Colonic mucosa (tissue), 4 donors: ENCODE results near the gene HEXIM2. TPM values are rescaled to one million over a fixed set of nuclear protein-coding genes. Genes with fewer than 3 reads are reported as not detected.
A peak's percentile ranks its signal among the peaks of the same experiment; 100 is the strongest.

ENCODE experiments used
- DNase-seq: peaks from one replicate; pipeline ENCODE4 v3.0.0-alpha.2; 2020
- H3K27ac ChIP-seq: fragments of 200-600 bp; one replicate; pipeline ENCODE4 v1.8.0; 2021
- H3K27me3 ChIP-seq: fragments of 200-600 bp; one replicate; pipeline ENCODE4 v1.8.0; 2021
- H3K36me3 ChIP-seq: fragments of 200-600 bp; one replicate; pipeline ENCODE4 v1.8.0; 2021
- H3K4me1 ChIP-seq: fragments of 200-600 bp; one replicate; pipeline ENCODE4 v1.8.0; 2021; ENCODE audit warnings: mild to moderate bottlenecking
- H3K4me3 ChIP-seq: fragments of 200-600 bp; one replicate; pipeline ENCODE4 v1.8.0; 2021
- H3K9ac ChIP-seq, 2 donors: one replicate each; pipeline ENCODE4 v1.7.0; 2013; ENCODE audit warnings: control low read depth in 2 of 2, low read depth in 2 of 2, low read length in 2 of 2
- H3K9me3 ChIP-seq: fragments of 200-600 bp; one replicate; pipeline ENCODE4 v1.8.0; 2021
- CTCF ChIP-seq: fragments of 200-600 bp; IDR thresholded peaks from one replicate; pipeline ENCODE4 v1.8.0; 2022; ENCODE audit warnings: antibody characterized with exemption, mild to moderate bottlenecking
- intact Hi-C: fragments of 100-400 bp; cut with DNase I; formaldehyde crosslinking; loops from one replicate; pipeline ENCODE4 v1.14.1; 2022
- total RNA-seq, 2 donors: library from RNA; stranded (reverse); fragmentation: NEBNext Ultra II Directional in 1 of 2; extraction: Animal tissue kit (Norgen Biotek cat#: 25700) in 1 of 2; gene quantifications; one replicate each; pipeline ENCODE4 v1.2.1, GENCODE V29; 2021
- donor health status: healthy.
- donor health status: DM: no; HTN: no; CAD: no.
- donor health status: DM: no; HTN: no; CAD: no.

HEXIM2 gene
- total RNA-seq, 2 donors from 2014 or later = 7.2 to 8.1 TPM

DNA sequence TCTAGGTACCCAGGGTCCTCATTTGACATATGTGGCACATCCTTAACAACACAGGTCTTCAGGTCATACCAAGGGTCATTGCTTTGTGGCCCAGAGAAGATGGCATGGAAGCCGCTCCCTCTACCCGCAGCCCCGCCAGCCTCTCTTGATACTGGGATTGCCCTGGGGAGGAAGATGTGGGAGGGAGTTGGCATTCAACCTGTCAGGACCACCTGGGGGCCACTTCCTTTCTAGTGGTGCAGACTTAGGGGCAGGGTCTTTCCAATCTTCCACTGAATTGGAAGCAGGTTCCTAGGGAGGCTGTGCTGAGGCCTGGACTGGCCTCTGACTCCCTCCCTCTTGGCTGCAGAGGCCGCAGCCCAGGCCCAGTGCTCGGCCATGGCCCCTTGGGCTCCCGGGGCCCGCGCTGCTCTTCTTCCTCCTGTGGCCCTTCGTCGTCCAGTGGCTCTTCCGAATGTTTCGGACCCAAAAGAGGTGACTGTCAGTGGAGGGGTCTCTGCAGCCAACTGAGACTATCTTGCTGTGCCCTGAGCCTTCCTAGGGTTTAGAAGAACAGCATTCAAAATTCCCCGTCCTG is 18.5 kb upstream of the HEXIM2 start:
- Histone ChIP-seq H3K9ac (peak overlapping the region in 1 of 2 donors; percentile 74), H3K9me3 (no peaks in the 10 kb centered on the region), H3K27me3 (no peaks in the 10 kb centered on the region), H3K4me1 (peaks cover 8% of the 10 kb centered on the region), H3K27ac (peak overlapping the region; percentile 79), H3K4me3 (no peak overlapping the region), H3K36me3 (no peaks in the 10 kb centered on the region)
- no peak for DNase-seq
- intact Hi-C loops = no loop called here
- TF ChIP-seq CTCF = no peak

- Histone ChIP-seq H3K4me3 (peak overlapping the region; percentile 30), H3K9ac (peak overlapping the region; percentile 1 to 74), H3K27me3 (no peaks in the 10 kb centered on the region), H3K36me3 (no peaks in the 10 kb centered on the region), H3K9me3 (no peaks in the 10 kb centered on the region), H3K27ac (peak overlapping the region; percentile 79), H3K4me1 (peaks cover 8% of the 10 kb centered on the region)
- intact Hi-C loops = no loop called here
- TF ChIP-seq CTCF = no peak
- DNase-seq = peak; percentile 71
Measured at GRCh38 chr17:45143767-45144198, 17.9 kb upstream of the HEXIM2 start.

GRCh38 chr17:45144199-45145034 is 17.3 kb upstream of the HEXIM2 start:
- Histone ChIP-seq H3K9me3 (no peaks in the 10 kb centered on the region), H3K4me3 (peak overlapping the region; percentile 30), H3K27ac (peak overlapping the region; percentile 79), H3K9ac (peak overlapping the region; percentile 74 to 76), H3K4me1 (peaks cover 8% of the 10 kb centered on the region), H3K36me3 (no peaks in the 10 kb centered on the region), H3K27me3 (no peaks in the 10 kb centered on the region)
- TF ChIP-seq CTCF = no peak
- no peak for DNase-seq
- intact Hi-C loops = no loop called here

DNA sequence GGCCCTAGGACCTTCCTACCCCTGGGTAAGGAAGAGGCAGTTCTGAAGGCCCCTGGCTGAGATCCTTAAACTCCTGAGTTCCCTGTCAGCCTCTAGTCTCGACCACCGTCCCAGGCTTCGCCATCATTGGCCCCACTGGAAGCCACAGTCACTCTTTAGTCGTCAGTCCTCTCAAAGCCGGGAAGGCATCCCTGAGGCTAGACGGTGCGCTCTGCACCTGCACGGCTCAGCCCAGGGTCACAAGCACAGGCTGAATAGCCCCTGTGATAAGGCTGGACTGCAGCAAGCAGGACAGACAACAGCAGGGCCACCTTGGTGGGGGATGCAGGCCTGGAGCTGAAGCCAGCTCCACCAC is 16.7 kb upstream of the HEXIM2 start:
- H3K4me1 ChIP-seq = peaks cover 8% of the 10 kb centered on the region
- intact Hi-C loops = no loop called here
- no peak overlapping the region for H3K4me3 ChIP-seq
- no peak for TF ChIP-seq CTCF
- H3K27ac ChIP-seq = peak overlapping the region; percentile 79
- no peaks in the 10 kb centered on the region for H3K27me3 ChIP-seq
- peak overlapping the region; percentile 74 to 76 for H3K9ac ChIP-seq
- H3K36me3 ChIP-seq = no peaks in the 10 kb centered on the region
- no peaks in the 10 kb centered on the region for H3K9me3 ChIP-seq
- no peak for DNase-seq

DNA sequence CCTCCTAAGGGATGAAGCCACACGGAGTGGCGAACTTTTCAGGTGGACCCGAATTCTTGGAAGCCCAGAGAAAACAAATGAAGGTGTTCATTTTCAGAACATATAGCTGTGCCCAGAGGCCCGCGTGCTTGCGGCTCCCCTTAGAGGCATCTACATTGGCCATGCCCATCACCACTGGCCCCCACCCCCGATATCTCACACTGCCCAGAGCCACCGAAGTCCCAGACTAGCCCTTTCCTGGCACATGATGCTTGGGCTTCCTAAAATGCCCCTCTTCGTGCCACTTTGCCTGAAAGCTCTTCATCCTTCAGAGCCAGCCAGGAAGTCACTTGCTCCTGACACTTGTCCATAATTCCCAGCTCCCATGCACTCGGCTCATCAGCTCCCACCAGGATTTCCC is 15.5 kb upstream of the HEXIM2 start:
- Histone ChIP-seq H3K9ac (peak overlapping the region in 1 of 2 donors; percentile 91), H3K4me1 (peaks cover 8% of the 10 kb centered on the region), H3K27me3 (no peaks in the 10 kb centered on the region), H3K27ac (peak overlapping the region; percentile 98), H3K36me3 (no peaks in the 10 kb centered on the region), H3K4me3 (no peak overlapping the region), H3K9me3 (no peaks in the 10 kb centered on the region)
- DNase-seq = no peak
- no peak for TF ChIP-seq CTCF
- intact Hi-C loops = no loop called here
